Measurements from ENCODE around the gene EVC.
"Not testable (repeated sequence)": the region's sequence is repeated elsewhere in the genome, so short reads cannot be mapped to it uniquely, and the experiment has no call there.

Gene EVC

DNA sequence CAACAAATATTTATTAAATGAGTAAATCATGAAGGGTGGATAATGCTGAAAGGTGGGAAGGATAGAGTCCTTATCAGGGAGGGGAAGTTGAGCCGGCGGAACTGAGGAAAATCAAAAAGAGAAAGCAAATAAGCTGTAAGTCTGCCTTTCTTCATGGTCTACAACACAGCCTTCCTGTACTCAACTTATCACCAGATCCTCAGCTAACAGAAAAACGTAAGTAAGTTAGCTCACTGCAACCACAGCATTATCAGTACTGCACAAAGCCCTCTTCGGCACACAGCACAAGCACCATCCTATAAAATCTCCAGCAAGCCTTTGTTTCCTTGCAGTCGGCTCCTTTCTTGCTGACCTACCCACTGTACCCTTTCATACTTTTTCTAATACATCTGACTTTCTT is 111.6 kb downstream of the EVC start:
- no peak for DNase-seq

- DNase-seq: no peak
These were observed 112.7 kb downstream of the EVC start for GRCh38 chr4:5823542-5824211.

GRCh38 chr4:5824227-5824626 is 113.2 kb downstream of the EVC start:
- no peak for DNase-seq

DNA sequence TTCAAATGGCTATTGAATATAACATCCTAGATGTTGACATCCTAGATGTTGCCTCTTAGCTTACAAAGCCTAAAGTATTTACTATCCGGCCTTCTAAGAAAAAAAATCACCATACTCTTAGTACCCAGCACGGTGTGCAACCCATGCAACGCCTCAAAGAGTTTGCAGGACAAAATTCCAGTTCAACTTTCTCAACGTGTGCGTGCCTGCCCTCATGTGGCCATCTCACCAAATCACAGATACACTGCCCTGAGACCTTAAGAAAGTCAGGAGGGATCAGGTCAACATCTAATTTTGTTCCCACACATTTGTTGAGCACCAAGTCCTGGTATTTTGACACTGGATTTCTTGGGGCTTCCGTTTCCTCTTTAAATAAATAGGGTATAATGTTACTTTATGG is 113.6 kb downstream of the EVC start:
- DNase-seq: peak; percentile 19 to 21

DNA sequence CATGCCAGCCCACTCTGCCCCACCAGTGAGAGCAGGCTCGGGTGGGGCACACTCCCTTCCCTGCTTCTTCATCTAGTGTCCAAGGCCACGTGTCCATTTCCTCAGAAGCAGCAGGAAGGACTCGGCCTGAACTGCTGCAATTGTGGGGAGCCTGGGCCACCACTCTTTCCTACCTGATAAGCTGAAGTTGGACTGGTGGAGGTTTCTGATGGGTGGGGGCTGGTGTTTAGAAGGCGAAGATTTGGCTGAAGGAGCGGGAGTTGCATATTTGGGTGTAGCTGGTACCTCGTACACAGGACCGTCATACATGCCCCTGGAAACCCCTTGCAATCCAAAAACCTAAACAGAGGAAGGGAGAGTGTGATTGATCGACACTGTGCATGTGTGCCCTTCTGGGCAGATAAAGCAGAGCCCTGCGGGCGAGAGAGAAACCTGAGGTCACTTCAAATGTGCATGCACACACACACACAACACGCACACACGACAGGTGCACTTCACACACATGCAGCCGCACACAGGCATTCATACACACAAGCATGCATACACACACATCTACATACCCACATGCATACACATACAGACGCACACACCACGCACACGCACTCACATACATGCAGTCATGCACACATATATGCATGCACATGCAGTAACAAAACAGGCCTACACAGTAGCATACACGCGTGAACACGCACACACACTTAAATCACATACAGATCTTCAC is 114.5 kb downstream of the EVC start:
- no peak for DNase-seq

- no peak for DNase-seq
These were observed 115.6 kb downstream of the EVC start for GRCh38 chr4:5826437-5827107.

DNA sequence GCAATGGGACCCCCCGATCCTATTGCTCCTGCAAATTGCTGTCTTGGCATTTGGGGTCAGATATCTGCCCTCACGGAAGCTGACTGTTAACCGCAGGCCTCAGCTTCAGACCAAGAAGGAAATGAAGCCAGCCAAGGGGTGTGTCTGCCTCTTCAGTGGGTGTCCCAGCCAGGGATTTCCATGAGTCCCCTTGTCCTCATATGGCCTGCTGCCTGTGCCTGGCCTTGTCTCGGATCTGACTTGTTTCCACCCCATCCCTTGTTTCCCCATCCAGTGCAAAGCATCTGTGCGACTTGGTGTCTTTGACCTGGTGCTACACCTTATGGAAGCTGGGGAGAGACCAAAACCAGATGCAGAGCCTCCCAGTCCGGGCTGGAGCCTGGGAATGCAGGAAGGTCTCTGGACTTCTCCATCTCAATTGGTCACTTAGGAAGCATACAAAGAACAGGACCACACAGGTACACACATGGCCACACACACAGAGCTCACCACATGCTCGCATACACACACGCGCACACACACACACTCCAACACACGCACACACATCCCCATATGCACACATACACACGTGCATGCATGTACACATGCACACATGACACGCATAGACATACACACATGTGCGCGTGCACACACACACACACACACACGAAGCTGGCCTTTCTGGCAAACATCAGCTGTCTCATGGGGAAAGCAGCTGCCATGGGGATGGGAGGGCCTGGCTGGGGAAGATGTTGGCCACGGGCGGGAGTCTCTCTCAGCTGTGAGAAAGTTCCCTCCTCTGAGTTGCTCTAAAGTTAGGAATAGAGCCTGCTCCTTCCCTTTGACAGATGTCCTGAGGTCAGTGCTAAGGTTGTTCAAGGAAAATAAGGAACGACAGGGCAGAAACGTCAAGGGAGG is 116.4 kb downstream of the EVC start:
- DNase-seq: no peak

GRCh38 chr4:5828005-5828391 is 117.0 kb downstream of the EVC start:
- no peak for DNase-seq

GRCh38 chr4:5836943-5837342 is 125.9 kb downstream of the EVC start:
- no peak for DNase-seq

DNA sequence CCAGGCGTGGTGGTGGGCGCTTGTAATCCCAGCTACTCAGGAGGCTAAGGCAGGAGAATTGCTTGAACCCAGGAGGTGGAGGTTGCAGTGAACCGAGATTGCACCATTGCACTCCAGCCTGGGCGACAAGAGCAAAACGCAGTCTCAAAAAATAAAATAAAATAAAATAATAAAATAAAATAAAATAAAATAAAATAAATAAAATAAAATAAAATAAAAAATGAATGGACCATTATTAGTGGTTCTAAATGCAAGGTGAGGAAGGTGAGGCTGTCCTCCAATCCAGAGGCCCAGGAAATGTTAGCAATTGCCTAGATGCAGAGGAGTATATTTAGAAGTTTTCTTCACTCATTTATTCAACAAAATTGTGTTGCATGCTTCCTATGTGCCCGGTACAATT is 126.5 kb downstream of the EVC start:
- not testable (repeated sequence) for DNase-seq

- no peak for DNase-seq
These were observed 128.3 kb downstream of the EVC start for GRCh38 chr4:5839332-5839731.

- DNase-seq: peak in 1 of 2 experiments; percentile 19
These were observed 129.0 kb downstream of the EVC start for GRCh38 chr4:5839751-5840674.

- no peak for DNase-seq
These were observed 131.5 kb downstream of the EVC start for GRCh38 chr4:5842456-5842855.

- DNase-seq: peak in 1 of 2 experiments; percentile 47
These were observed 132.9 kb downstream of the EVC start for GRCh38 chr4:5843573-5844530.

DNA sequence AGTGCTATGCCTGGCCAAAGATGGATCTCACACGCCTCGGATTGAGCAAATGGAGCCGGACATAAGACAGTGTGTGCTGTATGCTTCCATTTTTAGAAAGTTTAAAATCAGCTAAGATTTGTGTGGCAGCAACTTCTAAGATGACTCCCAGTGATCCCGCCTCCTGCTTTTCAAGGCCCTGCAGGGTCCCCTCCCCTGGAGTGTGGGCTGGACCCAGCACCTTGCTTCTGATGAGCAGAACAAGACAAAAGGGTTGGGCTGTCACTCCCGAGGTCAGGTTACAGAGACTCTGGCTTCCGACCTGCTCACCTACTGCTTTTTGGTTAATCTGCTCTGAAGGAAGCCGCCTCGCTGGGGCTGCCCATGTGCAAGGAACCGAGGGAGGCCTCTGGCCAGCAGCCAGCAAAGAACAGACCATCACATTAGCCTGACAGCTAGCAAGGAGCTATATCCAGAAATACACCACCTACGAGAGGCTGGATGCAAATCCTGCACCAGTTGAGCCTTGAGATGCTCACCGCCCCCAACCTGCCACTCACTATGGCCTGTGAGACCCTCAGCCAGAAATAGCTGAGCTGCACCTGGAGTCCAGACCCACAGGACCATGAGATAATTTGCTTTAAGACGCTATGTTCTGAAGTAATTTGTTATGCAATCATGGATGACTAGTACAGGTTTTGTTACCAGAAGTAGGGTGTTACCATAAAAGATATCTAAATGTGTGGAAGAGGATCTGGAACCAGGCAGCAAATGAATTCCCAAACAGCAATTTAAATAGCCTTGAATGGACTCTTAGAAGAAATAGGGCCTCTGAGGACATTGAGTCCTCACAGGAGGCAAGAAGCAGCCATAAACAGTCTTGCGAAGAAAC is 134.3 kb downstream of the EVC start:
- DNase-seq: peak in 1 of 2 experiments; percentile 10

GRCh38 chr4:5851637-5852301 is 140.8 kb downstream of the EVC start:
- no peak for DNase-seq

GRCh38 chr4:5852523-5853202 is 141.7 kb downstream of the EVC start:
- DNase-seq: no peak

GRCh38 chr4:5854929-5855328 is 143.9 kb downstream of the EVC start:
- no peak for DNase-seq

All from NCI-H2081 (cell line).